ENCODE measurements around the gene TAPT1.

- TF ChIP-seq ARID4B (CRISPR knock-in tag; IDR thresholded peaks at IDR 0.05) (no peak), ZNF274 (IDR thresholded peaks at IDR 0.05; ENCODE audit: borderline replicate concordance, low read depth, low read length) (no peak)
Observed at GRCh38 chr4:16207409-16207808, 18.9 kb downstream of the TAPT1 start.

Measured in K562 (cell line).